Neural progenitor cell (in vitro differentiated cells): Measurements from ENCODE around the gene SLC28A3. TPM values are rescaled to one million over a fixed set of nuclear protein-coding genes. Genes with fewer than 3 reads are reported as not detected.

ENCODE experiments used
- DNase-seq: peaks from one replicate; pipeline ENCODE4 v3.0.0-alpha.2; 2016; ENCODE audit warnings: low spot score
- H2AFZ ChIP-seq: fragments of 200-600 bp; sonication (generic); replicated peaks from 2 replicates; pipeline ENCODE4 v1.6.1; 2016; ENCODE audit warnings: antibody characterized with exemption
- H3F3A ChIP-seq: fragments of 200-600 bp; sonication (generic); 2 replicates; pipeline ENCODE4 v1.6.1; 2016; ENCODE audit warnings: antibody characterized with exemption, low read depth
- H3K27ac ChIP-seq: fragments of 200-600 bp; sonication (generic); 2 replicates; pipeline ENCODE4 v1.5.1; 2016; ENCODE audit warnings: mild to moderate bottlenecking
- H3K27me3 ChIP-seq: fragments of 200-600 bp; sonication (generic); 2 replicates; pipeline ENCODE4 v1.6.1; 2016; ENCODE audit warnings: mild to moderate bottlenecking, moderate library complexity
- H3K36me3 ChIP-seq: fragments of 200-600 bp; sonication (generic); 2 replicates; pipeline ENCODE4 v1.5.1; 2016
- H3K4me1 ChIP-seq: fragments of 200-600 bp; sonication (generic); 2 replicates; pipeline ENCODE4 v1.6.1; 2016; ENCODE audit warnings: mixed run types
- H3K4me2 ChIP-seq: fragments of 200-600 bp; sonication (generic); 2 replicates; pipeline ENCODE4 v1.6.1; 2016
- H3K4me3 ChIP-seq: fragments of 200-600 bp; sonication (generic); 2 replicates; pipeline ENCODE4 v1.5.1; 2016
- H3K79me2 ChIP-seq: fragments of 200-600 bp; sonication (generic); 2 replicates; pipeline ENCODE4 v1.6.1; 2016; ENCODE audit warnings: low read depth
- H3K9ac ChIP-seq: fragments of 200-600 bp; sonication (generic); 2 replicates; pipeline ENCODE4 v1.6.1; 2016
- H3K9me3 ChIP-seq: fragments of 200-600 bp; sonication (generic); 2 replicates; pipeline ENCODE4 v1.5.1; 2016; ENCODE audit warnings: low read depth
- H4K20me1 ChIP-seq: fragments of 200-600 bp; sonication (generic); 2 replicates; pipeline ENCODE4 v1.6.1; 2016; ENCODE audit warnings: low read depth
- H3K27ac Mint-ChIP-seq: 3 replicates; pipeline ENCODE4 v1.8.0; 2021; ENCODE audit warnings: mixed read lengths
- H3K27me3 Mint-ChIP-seq: 2 replicates; pipeline ENCODE4 v1.8.0; 2022; ENCODE audit warnings: low read depth, mild to moderate bottlenecking, inconsistent platforms, moderate library complexity, mixed read lengths; ENCODE audit not compliant: insufficient read depth
- H3K36me3 Mint-ChIP-seq: 3 replicates; pipeline ENCODE4 v1.8.0; 2021; ENCODE audit warnings: mixed read lengths
- H3K4me1 Mint-ChIP-seq: 3 replicates; pipeline ENCODE4 v1.8.0; 2021; ENCODE audit warnings: mixed read lengths
- H3K4me3 Mint-ChIP-seq: 3 replicates; pipeline ENCODE4 v1.8.0; 2021; ENCODE audit warnings: mild to moderate bottlenecking, moderate library complexity, mixed read lengths
- H3K9me3 Mint-ChIP-seq: 3 replicates; pipeline ENCODE4 v1.8.0; 2020; ENCODE audit warnings: mixed read lengths
- CTCF ChIP-seq: fragments of 200-600 bp; sonication (generic); IDR thresholded peaks from 2 replicates; pipeline ENCODE4 v1.5.1; 2017; ENCODE audit warnings: antibody characterized with exemption, mild to moderate bottlenecking
- EZH2 ChIP-seq: fragments of 200-600 bp; sonication (generic); IDR thresholded peaks from 2 replicates; pipeline ENCODE4 v1.6.1; 2017; ENCODE audit warnings: antibody characterized with exemption, mild to moderate bottlenecking, moderate library complexity
- EZH2phosphoT487 ChIP-seq: fragments of 200-600 bp; sonication (generic); IDR thresholded peaks from 2 replicates; pipeline ENCODE4 v1.6.1; 2017; ENCODE audit warnings: antibody characterized with exemption
- total RNA-seq: library from RNA; depleted of rRNA; stranded (reverse); fragments of >200 nt; gene quantifications from 2 replicates; pipeline ENCODE4 v1.2.3, GENCODE V29; 2015; ENCODE audit warnings: low replicate concordance

Gene SLC28A3
- total RNA-seq, 1 donor from 2014 or later, result not detected

GRCh38 chr9:84305497-84306131, 34.9 kb downstream of the SLC28A3 start:
- Histone ChIP-seq H3K9me3 (no peaks in the 10 kb centered on the region), H3K4me2 (no peak overlapping the region), H3K36me3 (no peaks in the 10 kb centered on the region), H3K9ac (no peak overlapping the region), H3K27ac (no peak overlapping the region), H3K4me3 (no peak overlapping the region), H3K27me3 (no peaks in the 10 kb centered on the region), H3K79me2 (no peaks in the 10 kb centered on the region), H3F3A (no peaks in the 10 kb centered on the region), H2AFZ (peak overlapping the region; percentile 36), H4K20me1 (no peaks in the 10 kb centered on the region), H3K4me1 (no peaks in the 10 kb centered on the region)
- Mint-ChIP-seq H3K27ac (no peak overlapping the region), H3K4me3 (no peak overlapping the region), H3K9me3 (peaks cover 5% of the 10 kb centered on the region), H3K36me3 (no peaks in the 10 kb centered on the region), H3K27me3 (no peaks in the 10 kb centered on the region), H3K4me1 (no peaks in the 10 kb centered on the region)
- TF ChIP-seq EZH2phosphoT487, result no peak
- no peak for TF ChIP-seq CTCF
- TF ChIP-seq EZH2, result no peak
- no peak for DNase-seq

GRCh38 chr9:84304166-84304565, 36.4 kb downstream of the SLC28A3 start:
- H3K4me2 ChIP-seq, result no peak overlapping the region
- H3K27me3 Mint-ChIP-seq, result no peaks in the 10 kb centered on the region
- H3K4me3 Mint-ChIP-seq, result no peak overlapping the region
- H3K4me3 ChIP-seq, result no peak overlapping the region
- no peaks in the 10 kb centered on the region for H3K36me3 ChIP-seq
- H3K27ac ChIP-seq, result no peak overlapping the region
- no peaks in the 10 kb centered on the region for H4K20me1 ChIP-seq
- H3F3A ChIP-seq, result no peaks in the 10 kb centered on the region
- TF ChIP-seq EZH2 (no peak), CTCF (no peak), EZH2phosphoT487 (no peak)
- no peaks in the 10 kb centered on the region for H3K4me1 ChIP-seq
- no peak overlapping the region for H2AFZ ChIP-seq
- peaks cover 5% of the 10 kb centered on the region for H3K9me3 Mint-ChIP-seq
- no peaks in the 10 kb centered on the region for H3K79me2 ChIP-seq
- H3K9ac ChIP-seq, result no peak overlapping the region
- no peaks in the 10 kb centered on the region for H3K27me3 ChIP-seq
- no peaks in the 10 kb centered on the region for H3K36me3 Mint-ChIP-seq
- no peak overlapping the region for H3K27ac Mint-ChIP-seq
- DNase-seq, result no peak
- no peaks in the 10 kb centered on the region for H3K9me3 ChIP-seq
- H3K4me1 Mint-ChIP-seq, result no peaks in the 10 kb centered on the region

- H3K27ac ChIP-seq, result no peak overlapping the region
- no peaks in the 10 kb centered on the region for H3K4me1 Mint-ChIP-seq
- no peak overlapping the region for H3K4me3 ChIP-seq
Observed at GRCh38 chr9:84303061-84303460, 37.5 kb downstream of the SLC28A3 start.

More at GRCh38 chr9:84303061-84303460, 37.5 kb downstream of the SLC28A3 start:
- no peak for TF ChIP-seq CTCF
- no peak for TF ChIP-seq EZH2phosphoT487
- no peak for TF ChIP-seq EZH2
- Histone ChIP-seq H3F3A (no peaks in the 10 kb centered on the region), H3K4me1 (no peaks in the 10 kb centered on the region), H3K4me2 (no peak overlapping the region), H3K9me3 (no peaks in the 10 kb centered on the region), H3K79me2 (no peaks in the 10 kb centered on the region), H3K9ac (no peak overlapping the region), H3K27me3 (no peaks in the 10 kb centered on the region), H3K36me3 (no peaks in the 10 kb centered on the region), H4K20me1 (no peaks in the 10 kb centered on the region), H2AFZ (no peak overlapping the region)
- no peak for DNase-seq
- H3K27ac Mint-ChIP-seq, result no peak overlapping the region
- H3K27me3 Mint-ChIP-seq, result no peaks in the 10 kb centered on the region
- H3K4me3 Mint-ChIP-seq, result no peak overlapping the region
- H3K9me3 Mint-ChIP-seq, result peaks cover 2% of the 10 kb centered on the region
- no peaks in the 10 kb centered on the region for H3K36me3 Mint-ChIP-seq
